ENCODE results near the gene MVB12B.
"Not testable (repeated sequence)": the region's sequence is repeated elsewhere in the genome, so short reads cannot be mapped to it uniquely, and the experiment has no call there.

Gene MVB12B

DNA sequence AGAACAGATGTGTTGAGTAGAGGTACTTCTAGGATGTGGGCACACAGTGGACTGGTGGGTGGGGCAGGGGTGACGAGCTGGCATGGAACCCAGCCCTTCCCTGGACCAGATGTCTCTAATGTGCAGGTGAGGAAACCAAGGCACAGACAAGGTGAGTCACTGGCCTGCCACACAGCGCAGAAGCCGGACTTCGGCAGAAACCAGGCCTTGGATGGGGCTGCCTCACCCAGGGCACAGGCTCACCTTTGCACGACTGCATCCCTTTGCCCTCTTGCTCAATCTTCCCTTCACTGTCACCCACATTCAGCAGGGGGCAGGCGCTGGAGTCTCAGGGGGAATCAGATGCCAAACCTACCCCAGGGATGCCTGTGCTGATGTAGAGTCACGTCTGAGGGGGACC is 221.7 kb downstream of the MVB12B start:
- Mint-ChIP-seq H3K36me3 (ENCODE audit: low read depth) (no peaks in the 10 kb centered on the region), H3K27me3 (ENCODE audit: low read depth) (peaks cover 15% of the 10 kb centered on the region), H3K4me1 (no peaks in the 10 kb centered on the region), H3K4me3 (no peak overlapping the region), H3K27ac (no peak overlapping the region), H3K9me3 (no peaks in the 10 kb centered on the region)
- TF ChIP-seq, protein P1, sequence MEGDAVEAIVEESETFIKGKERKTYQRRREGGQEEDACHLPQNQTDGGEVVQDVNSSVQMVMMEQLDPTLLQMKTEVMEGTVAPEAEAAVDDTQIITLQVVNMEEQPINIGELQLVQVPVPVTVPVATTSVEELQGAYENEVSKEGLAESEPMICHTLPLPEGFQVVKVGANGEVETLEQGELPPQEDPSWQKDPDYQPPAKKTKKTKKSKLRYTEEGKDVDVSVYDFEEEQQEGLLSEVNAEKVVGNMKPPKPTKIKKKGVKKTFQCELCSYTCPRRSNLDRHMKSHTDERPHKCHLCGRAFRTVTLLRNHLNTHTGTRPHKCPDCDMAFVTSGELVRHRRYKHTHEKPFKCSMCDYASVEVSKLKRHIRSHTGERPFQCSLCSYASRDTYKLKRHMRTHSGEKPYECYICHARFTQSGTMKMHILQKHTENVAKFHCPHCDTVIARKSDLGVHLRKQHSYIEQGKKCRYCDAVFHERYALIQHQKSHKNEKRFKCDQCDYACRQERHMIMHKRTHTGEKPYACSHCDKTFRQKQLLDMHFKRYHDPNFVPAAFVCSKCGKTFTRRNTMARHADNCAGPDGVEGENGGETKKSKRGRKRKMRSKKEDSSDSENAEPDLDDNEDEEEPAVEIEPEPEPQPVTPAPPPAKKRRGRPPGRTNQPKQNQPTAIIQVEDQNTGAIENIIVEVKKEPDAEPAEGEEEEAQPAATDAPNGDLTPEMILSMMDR (IDR thresholded peaks at IDR 0.05; ENCODE audit: unreplicated experiment in 3 of 3): no peak

DNA sequence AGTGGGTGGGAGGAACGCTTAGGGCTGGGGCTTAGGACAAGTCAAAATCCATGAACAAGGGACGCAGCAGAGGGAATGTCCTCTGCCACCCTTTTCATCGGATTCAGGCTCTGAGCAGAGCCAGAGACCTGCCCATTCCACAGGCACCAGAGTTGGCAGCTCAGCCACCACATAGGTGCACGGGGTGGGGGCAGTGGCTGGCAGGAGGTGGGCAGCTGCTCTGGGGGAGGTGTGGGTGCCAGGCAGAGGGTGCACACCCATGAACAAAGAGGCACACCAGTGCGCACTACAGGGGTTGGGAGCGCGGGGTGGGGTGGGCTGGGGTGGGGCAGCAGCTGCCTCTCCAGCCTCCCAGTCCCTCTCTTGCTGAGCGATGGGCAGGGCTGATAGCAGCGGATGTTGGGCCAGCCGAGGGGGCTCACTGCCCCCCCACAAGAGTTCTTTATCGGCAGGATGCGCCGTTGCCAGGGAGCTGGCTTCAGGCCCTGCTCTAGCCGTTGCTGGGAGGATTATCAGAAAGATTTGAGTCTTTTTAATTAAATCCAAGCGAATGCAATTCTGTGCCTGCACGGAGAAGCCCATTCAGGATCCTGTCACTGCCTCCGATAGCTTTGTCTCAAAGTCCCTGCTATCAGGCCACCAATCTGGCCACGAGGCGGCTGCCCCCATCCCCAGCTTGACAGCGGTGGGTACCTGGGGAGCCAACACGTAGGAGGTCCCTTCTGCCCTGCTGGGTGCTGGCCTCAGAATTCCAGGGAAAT is 222.8 kb downstream of the MVB12B start:
- no peaks in the 10 kb centered on the region for H3K36me3 Mint-ChIP-seq (ENCODE audit: low read depth)
- H3K9me3 Mint-ChIP-seq: no peaks in the 10 kb centered on the region
- no peaks in the 10 kb centered on the region for H3K4me1 Mint-ChIP-seq
- no peak overlapping the region for H3K27ac Mint-ChIP-seq
- H3K27me3 Mint-ChIP-seq (ENCODE audit: low read depth): peaks cover 15% of the 10 kb centered on the region
- no peak overlapping the region for H3K4me3 Mint-ChIP-seq
- TF ChIP-seq, protein P1 (IDR thresholded peaks at IDR 0.05; ENCODE audit: unreplicated experiment in 3 of 3): no peak

DNA sequence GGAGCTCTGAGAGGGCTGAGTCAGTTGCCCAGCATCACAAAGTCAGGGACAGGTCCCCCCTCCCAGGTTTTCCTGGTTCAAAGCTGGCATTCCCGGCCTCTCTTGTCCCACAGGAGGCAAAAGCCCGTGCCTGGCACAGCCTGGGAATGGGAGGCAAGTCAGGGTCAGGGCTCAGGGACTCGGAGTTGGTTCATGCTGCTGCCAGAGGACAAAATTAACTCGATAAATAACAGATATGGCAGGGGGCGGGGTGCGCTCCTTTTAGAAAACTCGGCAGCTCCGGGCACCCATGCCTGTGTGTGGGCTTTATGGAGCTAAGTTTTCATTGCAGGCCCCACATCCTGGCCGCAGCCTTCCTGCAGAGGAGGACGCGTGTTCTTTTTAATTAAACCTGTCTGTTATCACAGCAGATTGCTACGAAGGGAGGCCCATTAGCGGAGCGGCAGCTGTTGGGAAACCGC is 224.3 kb downstream of the MVB12B start:
- TF ChIP-seq, protein P1 (IDR thresholded peaks at IDR 0.05; ENCODE audit: unreplicated experiment in 3 of 3): no peak
- Mint-ChIP-seq H3K9me3 (no peaks in the 10 kb centered on the region), H3K27ac (peak overlapping the region in 1 of 3 experiments; percentile 64), H3K27me3 (ENCODE audit: low read depth) (peaks cover 6% of the 10 kb centered on the region), H3K36me3 (ENCODE audit: low read depth) (no peaks in the 10 kb centered on the region), H3K4me3 (no peak overlapping the region), H3K4me1 (no peaks in the 10 kb centered on the region)

DNA sequence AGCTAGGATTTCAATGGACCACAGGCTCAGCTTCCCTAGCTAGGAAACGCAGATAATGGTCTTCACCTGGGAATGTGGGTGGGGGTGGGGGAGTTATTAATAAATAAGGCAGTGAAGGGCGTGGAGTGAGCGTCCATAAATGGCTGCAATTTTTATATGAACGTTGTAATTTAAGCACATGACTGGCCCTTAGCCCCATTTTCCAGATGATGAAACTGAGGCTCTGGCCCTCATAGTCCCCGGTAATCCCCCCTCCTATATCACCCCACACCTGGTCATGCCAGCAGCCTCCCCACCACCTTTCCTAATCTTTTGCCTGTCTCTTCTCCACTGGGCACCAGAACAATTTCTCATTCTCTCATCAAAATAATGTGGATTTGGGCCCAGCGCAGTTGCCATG is 225.2 kb downstream of the MVB12B start:
- H3K4me1 Mint-ChIP-seq: no peaks in the 10 kb centered on the region
- no peaks in the 10 kb centered on the region for H3K9me3 Mint-ChIP-seq
- H3K27ac Mint-ChIP-seq: no peak overlapping the region
- TF ChIP-seq, protein P1 (IDR thresholded peaks at IDR 0.05; ENCODE audit: unreplicated experiment in 3 of 3): no peak
- no peaks in the 10 kb centered on the region for H3K36me3 Mint-ChIP-seq (ENCODE audit: low read depth)
- peaks cover 7% of the 10 kb centered on the region for H3K27me3 Mint-ChIP-seq (ENCODE audit: low read depth)
- no peak overlapping the region for H3K4me3 Mint-ChIP-seq

DNA sequence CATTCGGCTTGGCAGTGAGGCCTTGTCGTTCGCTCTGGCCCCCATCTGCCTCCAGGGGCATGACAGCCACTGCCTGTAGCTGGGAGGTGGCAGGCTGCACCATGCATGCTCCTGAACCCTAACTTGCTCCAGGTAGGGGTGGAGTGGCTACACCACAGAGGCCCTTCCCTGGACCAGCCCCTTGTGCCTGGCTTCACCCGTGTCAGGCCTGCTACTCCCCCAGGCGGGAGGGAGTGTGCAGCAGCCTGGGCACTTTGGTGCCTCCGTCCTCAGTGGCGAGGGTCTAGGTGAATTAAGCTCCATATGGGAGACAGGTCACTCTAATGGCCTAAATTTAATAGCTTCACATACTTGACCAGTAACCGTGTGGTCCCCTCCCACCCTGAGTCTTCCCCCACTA is 227.7 kb downstream of the MVB12B start:
- TF ChIP-seq, protein P1 (IDR thresholded peaks at IDR 0.05; ENCODE audit: unreplicated experiment in 3 of 3): no peak
- Mint-ChIP-seq H3K27me3 (ENCODE audit: low read depth) (peaks cover 22% of the 10 kb centered on the region), H3K4me3 (no peak overlapping the region), H3K9me3 (no peaks in the 10 kb centered on the region), H3K4me1 (no peaks in the 10 kb centered on the region), H3K27ac (no peak overlapping the region), H3K36me3 (ENCODE audit: low read depth) (no peaks in the 10 kb centered on the region)

DNA sequence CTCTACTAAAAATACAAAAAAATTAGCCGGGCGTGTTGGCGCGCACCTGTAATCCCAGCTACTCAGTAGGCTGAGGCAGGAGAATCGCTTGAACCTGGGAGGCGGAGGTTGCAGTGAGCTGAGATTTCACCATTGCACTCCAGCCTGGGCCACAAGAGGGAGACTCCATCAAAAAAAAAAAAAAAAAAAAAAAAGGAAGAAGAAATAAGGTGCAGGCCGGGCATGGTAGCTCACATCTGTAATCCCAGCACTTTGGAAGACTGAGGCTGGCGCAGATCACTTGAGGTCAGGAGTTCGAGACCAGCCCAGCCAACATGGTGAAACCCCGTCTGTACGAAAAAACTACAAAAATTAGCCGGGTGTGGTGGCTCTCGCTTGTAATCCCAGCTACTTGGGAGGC is 228.8 kb downstream of the MVB12B start:
- H3K4me3 Mint-ChIP-seq; H3K9me3 Mint-ChIP-seq; H3K27ac Mint-ChIP-seq; H3K4me1 Mint-ChIP-seq; H3K36me3 Mint-ChIP-seq (ENCODE audit: low read depth): not testable (repeated sequence)
- peaks cover 25% of the 10 kb centered on the region for H3K27me3 Mint-ChIP-seq (ENCODE audit: low read depth)
- TF ChIP-seq, protein P1 (IDR thresholded peaks at IDR 0.05; ENCODE audit: unreplicated experiment in 3 of 3): peak in 2 of 3 experiments; percentile 19 to 22

Data from nephron (organoid).